HCT116 (cell line): Measurements from ENCODE around the gene TRPC4. TPM values are rescaled to one million over a fixed set of nuclear protein-coding genes. Genes with fewer than 3 reads are reported as not detected.
"Not testable (repeated sequence)": the region's sequence is repeated elsewhere in the genome, so short reads cannot be mapped to it uniquely, and the experiment has no call there.

Experiments
- ATAC-seq: fragments of 200-7000 bp; cut with Tn5 transposase; 2 replicates; pipeline ENCODE4 v1.9.1; 2020; ENCODE audit warnings: mild to moderate bottlenecking, moderate library complexity
- BruUV-seq: library from RNA; stranded (reverse); fragments of 400-500 nt; replicated peaks from 2 replicates; lab custom pipeline; 2021; lab: Mats Ljungman, UMichigan
- CTCF ChIA-PET: fragments of 300-600 bp; sonication (Branson Sonifier 250); formaldehyde crosslinking; loops from one replicate; lab custom pipeline; 2021; ENCODE audit warnings: antibody characterized with exemption; lab: Charles Lee
- POLR2A ChIA-PET: fragments of 300-600, 350-600 bp; sonication (Branson Sonifier 250); formaldehyde crosslinking; loops from one replicate; lab custom pipeline; 2021; ENCODE audit warnings: antibody characterized with exemption; lab: Charles Lee
- RAD21 ChIA-PET, 2 experiments: fragments of 300-600 bp; sonication (Branson Sonifier 250); formaldehyde crosslinking; loops; one replicate each; lab custom pipeline; 2023; ENCODE audit warnings: low total read pairs in 2 of 2; ENCODE audit not compliant: uncharacterized antibody in 2 of 2, unreplicated experiment in 2 of 2, low non-redundant PET in 1 of 2; lab: Charles Lee
- DNase-seq: peaks from one replicate; pipeline ENCODE4 v3.0.0-alpha.2; 2010; ENCODE audit warnings: low read depth, low spot score
- H2AFZ ChIP-seq: fragments of 200-600 bp; shearing (Covaris generic), sonication (generic); 2 replicates; pipeline ENCODE4 v1.6.1; 2017; ENCODE audit warnings: low read depth, mixed run types, mixed read lengths, antibody characterized with exemption, low read length; ENCODE audit not compliant: poor library complexity, severe bottlenecking
- H3K27ac ChIP-seq: 2 replicates; pipeline ENCODE4 v1.5.1; 2012; ENCODE audit warnings: low read depth, low read length
- H3K27me3 ChIP-seq: fragments of 200-600 bp; sonication (generic); 2 replicates; pipeline ENCODE4 v1.6.1; 2016; ENCODE audit warnings: mixed run types, low read length, mixed read lengths; ENCODE audit not compliant: insufficient read depth
- H3K36me3 ChIP-seq, 2 experiments: fragments of 200-500 bp in 1 of 2; fragments of 200-600 bp in 1 of 2; sonication (Bioruptor generic) in 1 of 2; sonication (generic) in 1 of 2; 2 replicates each; pipeline versions ENCODE4 v1.5.1 to v1.6.1; 2014 to 2016; ENCODE audit warnings: low read length in 2 of 2, inconsistent platforms in 1 of 2, mixed read lengths in 1 of 2, mixed run types in 1 of 2; ENCODE audit not compliant: insufficient read depth in 2 of 2, control insufficient read depth in 1 of 2
- H3K4me1 ChIP-seq, 2 experiments: fragments of 200-600 bp in 1 of 2; sonication (generic) in 1 of 2; 2 replicates each; pipeline versions ENCODE4 v1.5.1 to v1.6.1; 2012 to 2017; ENCODE audit warnings: low read length in 2 of 2, inconsistent platforms in 1 of 2, mild to moderate bottlenecking in 1 of 2, mixed read lengths in 1 of 2, mixed run types in 1 of 2, moderate library complexity in 1 of 2; ENCODE audit not compliant: insufficient read depth in 2 of 2, control insufficient read depth in 1 of 2
- H3K4me2 ChIP-seq: fragments of 200-600 bp; sonication (generic); 2 replicates; pipeline ENCODE4 v1.6.1; 2017; ENCODE audit warnings: mixed run types, low read length, mixed read lengths
- H3K4me3 ChIP-seq, 2 experiments: fragments of 200-600 bp in 1 of 2; sonication (generic) in 1 of 2; replicated peaks in 1 of 2; 2 replicates each; pipeline ENCODE4 v1.5.1; 2011 to 2016; ENCODE audit warnings: low read length in 2 of 2, control low read depth in 1 of 2, low read depth in 1 of 2, mild to moderate bottlenecking in 1 of 2, mixed read lengths in 1 of 2, mixed run types in 1 of 2
- H3K79me2 ChIP-seq: fragments of 200-600 bp; sonication (generic); 2 replicates; pipeline ENCODE4 v1.6.1; 2017; ENCODE audit warnings: mild to moderate bottlenecking, mixed run types, low read length, moderate library complexity, mixed read lengths; ENCODE audit not compliant: insufficient read depth
- H3K9ac ChIP-seq: fragments of 200-600 bp; sonication (generic); 2 replicates; pipeline ENCODE4 v1.6.1; 2016; ENCODE audit warnings: low read length, mixed read lengths
- H3K9me2 ChIP-seq: fragments of 200-600 bp; sonication (generic), shearing (Covaris generic); 2 replicates; pipeline ENCODE4 v1.6.1; 2017; ENCODE audit warnings: mixed run types, mild to moderate bottlenecking, moderate library complexity; ENCODE audit not compliant: insufficient read depth
- H3K9me3 ChIP-seq, 2 experiments: fragments of 200-500 bp in 1 of 2; fragments of 200-600 bp in 1 of 2; sonication (Bioruptor generic) in 1 of 2; sonication (generic) in 1 of 2; 2 replicates each; pipeline ENCODE4 v1.6.1; 2014 to 2017; ENCODE audit warnings: low read length in 2 of 2, mixed read lengths in 2 of 2, inconsistent platforms in 1 of 2, low read depth in 1 of 2, mild to moderate bottlenecking in 1 of 2, mixed run types in 1 of 2, moderate library complexity in 1 of 2; ENCODE audit not compliant: control insufficient read depth in 1 of 2, insufficient read depth in 1 of 2
- H4K20me1 ChIP-seq: fragments of 200-600 bp; sonication (generic), shearing (Covaris generic); 2 replicates; pipeline ENCODE4 v1.6.1; 2017; ENCODE audit warnings: mixed run types, mild to moderate bottlenecking, moderate library complexity; ENCODE audit not compliant: insufficient read depth
- EGR1 ChIP-seq: IDR thresholded peaks from 2 replicates; pipeline ENCODE4 v1.6.1; 2012; ENCODE audit warnings: low read depth
- SIN3A ChIP-seq: IDR thresholded peaks from 2 replicates; pipeline ENCODE4 v1.6.1; 2012; ENCODE audit warnings: low read depth
- SRF ChIP-seq: IDR thresholded peaks from 2 replicates; pipeline ENCODE4 v1.6.1; 2012; ENCODE audit warnings: low read depth
- ZFX ChIP-seq: fragments of 450-650 bp; IDR thresholded peaks from 2 replicates; pipeline ENCODE4 v1.6.1; 2017
- intact Hi-C: fragments of 100-400 bp; cut with micrococcal nuclease; formaldehyde crosslinking; loops from 2 replicates; pipeline ENCODE4 v1.10.0; 2022
- total RNA-seq: library from RNA; stranded (reverse); gene quantifications from one replicate; pipeline ENCODE4 v1.2.1, GENCODE V29; 2021; ENCODE audit not compliant: unreplicated experiment
- TF ChIP-seq, protein P1 (sequence below): IDR thresholded peaks from 2 replicates; pipeline ENCODE4 v1.6.1; 2011; ENCODE audit warnings: mild to moderate bottlenecking, low read length, moderate library complexity; ENCODE audit not compliant: insufficient replicate concordance; ENCODE audit errors: extremely low read depth
- TF ChIP-seq, protein P2 (sequence below), 3 experiments: fragments of 200-600 bp in 1 of 3; sonication (generic) in 1 of 3; IDR thresholded peaks in 2 of 3; conservative IDR thresholded peaks in 1 of 3; 2 replicates each; pipeline ENCODE4 v1.5.1; 2012 to 2017; ENCODE audit warnings: low read depth in 2 of 3, low read length in 2 of 3, antibody characterized with exemption in 1 of 3, borderline replicate concordance in 1 of 3, control low read depth in 1 of 3, mild to moderate bottlenecking in 1 of 3, mixed read lengths in 1 of 3, mixed run types in 1 of 3, moderate library complexity in 1 of 3; ENCODE audit not compliant: insufficient read depth in 1 of 3

TRPC4 gene
- total RNA-seq, 1 experiment from 2014 or later = not detected

DNA sequence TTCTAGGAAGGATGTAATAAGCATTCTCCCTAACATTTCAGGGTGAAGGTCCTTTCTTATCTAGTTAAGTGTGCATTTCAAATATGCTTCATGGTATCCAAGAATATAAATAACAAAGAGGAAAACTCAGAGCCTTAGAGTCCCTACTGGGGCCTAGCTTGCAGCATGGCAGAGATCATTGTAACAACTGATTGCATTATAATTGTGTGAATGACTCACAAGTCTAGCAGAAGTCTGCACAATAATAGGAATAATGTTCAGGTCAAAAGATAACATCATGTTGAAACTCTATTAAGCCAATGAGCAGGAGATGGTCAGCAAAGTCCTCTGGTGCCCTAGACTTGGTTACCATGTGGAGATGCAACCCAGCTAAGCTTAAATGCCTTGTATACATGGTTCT is 274.4 kb downstream of the TRPC4 start (continued):
- TF ChIP-seq, protein P1, sequence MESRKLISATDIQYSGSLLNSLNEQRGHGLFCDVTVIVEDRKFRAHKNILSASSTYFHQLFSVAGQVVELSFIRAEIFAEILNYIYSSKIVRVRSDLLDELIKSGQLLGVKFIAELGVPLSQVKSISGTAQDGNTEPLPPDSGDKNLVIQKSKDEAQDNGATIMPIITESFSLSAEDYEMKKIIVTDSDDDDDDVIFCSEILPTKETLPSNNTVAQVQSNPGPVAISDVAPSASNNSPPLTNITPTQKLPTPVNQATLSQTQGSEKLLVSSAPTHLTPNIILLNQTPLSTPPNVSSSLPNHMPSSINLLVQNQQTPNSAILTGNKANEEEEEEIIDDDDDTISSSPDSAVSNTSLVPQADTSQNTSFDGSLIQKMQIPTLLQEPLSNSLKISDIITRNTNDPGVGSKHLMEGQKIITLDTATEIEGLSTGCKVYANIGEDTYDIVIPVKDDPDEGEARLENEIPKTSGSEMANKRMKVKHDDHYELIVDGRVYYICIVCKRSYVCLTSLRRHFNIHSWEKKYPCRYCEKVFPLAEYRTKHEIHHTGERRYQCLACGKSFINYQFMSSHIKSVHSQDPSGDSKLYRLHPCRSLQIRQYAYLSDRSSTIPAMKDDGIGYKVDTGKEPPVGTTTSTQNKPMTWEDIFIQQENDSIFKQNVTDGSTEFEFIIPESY = no peak
- TF ChIP-seq, protein P2, sequence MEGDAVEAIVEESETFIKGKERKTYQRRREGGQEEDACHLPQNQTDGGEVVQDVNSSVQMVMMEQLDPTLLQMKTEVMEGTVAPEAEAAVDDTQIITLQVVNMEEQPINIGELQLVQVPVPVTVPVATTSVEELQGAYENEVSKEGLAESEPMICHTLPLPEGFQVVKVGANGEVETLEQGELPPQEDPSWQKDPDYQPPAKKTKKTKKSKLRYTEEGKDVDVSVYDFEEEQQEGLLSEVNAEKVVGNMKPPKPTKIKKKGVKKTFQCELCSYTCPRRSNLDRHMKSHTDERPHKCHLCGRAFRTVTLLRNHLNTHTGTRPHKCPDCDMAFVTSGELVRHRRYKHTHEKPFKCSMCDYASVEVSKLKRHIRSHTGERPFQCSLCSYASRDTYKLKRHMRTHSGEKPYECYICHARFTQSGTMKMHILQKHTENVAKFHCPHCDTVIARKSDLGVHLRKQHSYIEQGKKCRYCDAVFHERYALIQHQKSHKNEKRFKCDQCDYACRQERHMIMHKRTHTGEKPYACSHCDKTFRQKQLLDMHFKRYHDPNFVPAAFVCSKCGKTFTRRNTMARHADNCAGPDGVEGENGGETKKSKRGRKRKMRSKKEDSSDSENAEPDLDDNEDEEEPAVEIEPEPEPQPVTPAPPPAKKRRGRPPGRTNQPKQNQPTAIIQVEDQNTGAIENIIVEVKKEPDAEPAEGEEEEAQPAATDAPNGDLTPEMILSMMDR (IDR thresholded peaks at IDR 0.05 in 2 of 3, conservative IDR thresholded peaks at IDR 0.05 in 1 of 3; ENCODE audit: borderline replicate concordance in 1 of 3, insufficient read depth in 1 of 3, low read depth in 2 of 3, low read length in 2 of 3) = no peak
- TF ChIP-seq, all 23 proteins: peak for 0

DNA sequence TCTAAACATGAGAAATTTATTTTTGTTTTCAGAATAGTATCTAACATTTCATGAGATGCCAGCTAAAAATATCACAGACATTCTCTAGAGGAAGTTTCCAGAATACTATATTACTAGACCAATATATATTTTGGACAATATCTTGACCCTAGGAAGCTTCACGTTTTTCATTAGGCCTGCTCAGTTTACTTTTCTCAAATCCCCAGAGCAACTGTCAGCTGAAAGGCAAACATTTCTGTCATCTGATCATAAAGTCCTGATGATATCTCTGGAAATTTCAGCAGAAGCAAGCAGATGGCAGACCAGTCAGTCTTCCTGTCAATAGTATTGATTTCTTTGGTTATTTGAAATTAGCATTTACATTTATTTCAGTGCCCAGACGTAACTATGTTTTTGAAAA is 275.0 kb downstream of the TRPC4 start:
- POLR2A ChIA-PET = no interaction called here
- CTCF ChIA-PET = no interaction called here
- no TSS peak for BruUV-seq
- intact Hi-C loops = no loop called here
- H4K20me1 ChIP-seq = no peaks in the 10 kb centered on the region
- H3K27ac ChIP-seq = no peak overlapping the region
- TF ChIP-seq SIN3A = no peak
- no peak for TF ChIP-seq SRF
- no peak for TF ChIP-seq EGR1
- TF ChIP-seq ZFX = no peak
- TF ChIP-seq, all 23 proteins: peak for 0
- H3K79me2 ChIP-seq = no peaks in the 10 kb centered on the region
- RAD21 ChIA-PET = no interaction called here
- no peaks in the 10 kb centered on the region for H3K36me3 ChIP-seq
- H3K4me2 ChIP-seq = no peak overlapping the region
- no peak overlapping the region for H3K4me3 ChIP-seq
- H2AFZ ChIP-seq = no peak overlapping the region
- no peaks in the 10 kb centered on the region for H3K9me2 ChIP-seq
- no peaks in the 10 kb centered on the region for H3K4me1 ChIP-seq
- DNase-seq (no peak), ATAC-seq (no peak)
- no peak overlapping the region for H3K9ac ChIP-seq
- peaks cover 7 to 17% of the 10 kb centered on the region in 2 experiments; a peak in 2 of 4 replicates for H3K9me3 ChIP-seq
- H3K27me3 ChIP-seq = no peaks in the 10 kb centered on the region

DNA sequence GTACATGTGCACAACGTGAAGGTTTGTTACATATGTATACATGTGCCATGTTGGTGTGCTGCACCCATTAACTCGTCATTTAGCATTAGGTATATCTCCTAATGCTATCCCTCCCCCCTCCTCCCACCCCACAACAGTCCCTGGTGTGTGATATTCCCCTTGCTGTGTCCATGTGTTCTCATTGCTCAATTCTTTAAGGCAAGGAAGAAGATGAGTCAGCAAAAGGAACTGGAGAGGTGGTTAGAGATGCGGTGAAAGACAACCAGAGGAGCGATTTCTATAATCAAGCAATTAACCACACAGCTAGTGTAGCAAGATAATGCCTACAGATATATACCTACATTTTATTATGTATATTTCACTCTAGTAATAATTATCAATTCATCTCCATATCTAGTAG is 280.2 kb downstream of the TRPC4 start:
- H3K9ac ChIP-seq, H3K36me3 ChIP-seq, H4K20me1 ChIP-seq, H3K9me3 ChIP-seq, H3K4me3 ChIP-seq, BruUV-seq, H3K27me3 ChIP-seq, H2AFZ ChIP-seq, H3K4me1 ChIP-seq, DNase-seq, POLR2A ChIA-PET, H3K27ac ChIP-seq, intact Hi-C loops, H3K4me2 ChIP-seq, RAD21 ChIA-PET, H3K9me2 ChIP-seq, ATAC-seq, H3K79me2 ChIP-seq, CTCF ChIA-PET: not testable (repeated sequence)
